Caco-2 (cell line): Measurements from ENCODE around the gene SLC25A5. TPM values are rescaled to one million over a fixed set of nuclear protein-coding genes. Genes with fewer than 3 reads are reported as not detected.

Source experiments
- BruUV-seq: library from RNA; stranded (reverse); fragments of 400-500 nt; replicated peaks from 2 replicates; lab custom pipeline; 2021; lab: Mats Ljungman, UMichigan
- CTCF ChIA-PET: fragments of 300-600 bp; sonication (Branson Sonifier 250); formaldehyde crosslinking; loops from one replicate; lab custom pipeline; 2022; ENCODE audit warnings: antibody characterized with exemption; lab: Charles Lee
- POLR2A ChIA-PET: fragments of 300-600 bp; sonication (Branson Sonifier 250); formaldehyde crosslinking; loops from one replicate; lab custom pipeline; 2022; ENCODE audit warnings: antibody characterized with exemption; lab: Charles Lee
- DNase-seq, 2 experiments: peaks; one replicate each; pipeline versions ENCODE4 v3.0.0 to v3.0.0-alpha.2; 2020 to 2022
- H3K27me3 ChIP-seq: replicated peaks from 2 replicates; pipeline ENCODE4 v1.6.0; 2011; ENCODE audit warnings: low read length; ENCODE audit not compliant: control insufficient read depth, insufficient read depth
- H3K36me3 ChIP-seq: 2 replicates; pipeline ENCODE4 v1.5.1; 2011; ENCODE audit warnings: low read length; ENCODE audit not compliant: control insufficient read depth, insufficient read depth
- H3K4me1 ChIP-seq: fragments of 250-450 bp; sonication (Bioruptor Pico); 2 replicates; pipeline ENCODE4 v1.5.1; 2020; ENCODE audit warnings: mild to moderate bottlenecking
- H3K4me3 ChIP-seq: 2 replicates; pipeline ENCODE4 v1.5.1; 2011; ENCODE audit warnings: low read depth, mild to moderate bottlenecking, control low read depth, low read length
- H3K9me3 ChIP-seq: fragments of 250-450 bp; sonication (Bioruptor Pico); 2 replicates; pipeline ENCODE4 v1.5.1; 2020; ENCODE audit warnings: mild to moderate bottlenecking, moderate library complexity
- H3K27ac Mint-ChIP-seq: one replicate; pipeline ENCODE4 v1.8.0; 2022; ENCODE audit warnings: mixed read lengths; ENCODE audit not compliant: unreplicated experiment
- H3K27me3 Mint-ChIP-seq: one replicate; pipeline ENCODE4 v1.8.0; 2022; ENCODE audit warnings: mixed read lengths; ENCODE audit not compliant: insufficient read depth, unreplicated experiment
- H3K36me3 Mint-ChIP-seq: one replicate; pipeline ENCODE4 v1.8.0; 2022; ENCODE audit warnings: mild to moderate bottlenecking, mixed read lengths; ENCODE audit not compliant: insufficient read depth, unreplicated experiment
- H3K4me1 Mint-ChIP-seq: one replicate; pipeline ENCODE4 v1.8.0; 2022; ENCODE audit warnings: low read depth, mixed read lengths; ENCODE audit not compliant: unreplicated experiment
- H3K4me3 Mint-ChIP-seq: one replicate; pipeline ENCODE4 v1.8.0; 2022; ENCODE audit warnings: mild to moderate bottlenecking, moderate library complexity, mixed read lengths; ENCODE audit not compliant: unreplicated experiment
- H3K9me3 Mint-ChIP-seq: one replicate; pipeline ENCODE4 v1.8.0; 2022; ENCODE audit warnings: mixed read lengths; ENCODE audit not compliant: unreplicated experiment
- intact Hi-C: fragments of 100-400 bp; cut with micrococcal nuclease; formaldehyde crosslinking; loops from one replicate; pipeline ENCODE4 v1.10.0; 2022; ENCODE audit not compliant: unreplicated experiment
- total RNA-seq: library from RNA; stranded (reverse); gene quantifications from 2 replicates; pipeline ENCODE4 v1.2.3, GENCODE V29; 2022
- TF ChIP-seq, protein P1 (sequence below), 2 experiments: fragments of 200-600 bp in 1 of 2; IDR thresholded peaks; 1 replicate in 1 of 2; 2 replicates in 1 of 2; pipeline versions ENCODE4 v1.5.1 to v1.8.0; 2011 to 2022; ENCODE audit warnings: antibody characterized with exemption in 1 of 2, control low read depth in 1 of 2, inconsistent platforms in 1 of 2, low read depth in 1 of 2, low read length in 1 of 2, mild to moderate bottlenecking in 1 of 2, moderate library complexity in 1 of 2; ENCODE audit not compliant: insufficient read depth in 1 of 2, severe bottlenecking in 1 of 2, unreplicated experiment in 1 of 2

The SLC25A5 gene
- total RNA-seq, 1 experiment from 2014 or later, result 416 TPM

DNA sequence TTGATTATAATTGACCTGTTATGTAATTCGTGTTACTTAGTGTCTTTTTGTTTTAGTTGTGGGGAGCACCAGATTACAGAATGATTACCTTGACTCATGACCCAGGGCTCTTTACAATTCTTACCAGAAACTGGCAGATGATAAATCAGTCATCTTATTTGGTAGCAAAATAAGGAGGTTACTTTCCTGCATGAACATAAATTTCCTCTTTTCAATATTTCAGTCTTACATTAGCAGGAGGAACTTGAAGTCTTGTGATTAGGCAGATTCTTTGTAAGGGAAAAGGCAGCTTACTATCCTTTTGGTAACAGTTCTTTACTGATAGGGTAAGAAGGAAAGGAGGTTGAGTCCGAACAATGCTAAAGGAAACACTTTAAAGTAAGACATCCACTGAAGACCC lies 26.0 kb upstream of the SLC25A5 start:
- Histone ChIP-seq H3K9me3 (no peaks in the 10 kb centered on the region), H3K4me1 (no peaks in the 10 kb centered on the region), H3K4me3 (no peak overlapping the region), H3K36me3 (no peaks in the 10 kb centered on the region), H3K27me3 (no peaks in the 10 kb centered on the region)
- no peaks in the 10 kb centered on the region for H3K27me3 Mint-ChIP-seq
- H3K36me3 Mint-ChIP-seq, result no peaks in the 10 kb centered on the region
- BruUV-seq, result no TSS peak
- H3K4me3 Mint-ChIP-seq, result no peak overlapping the region
- POLR2A ChIA-PET, result no interaction called here
- no peaks in the 10 kb centered on the region for H3K9me3 Mint-ChIP-seq
- CTCF ChIA-PET, result no interaction called here
- H3K27ac Mint-ChIP-seq, result no peak overlapping the region
- H3K4me1 Mint-ChIP-seq, result no peaks in the 10 kb centered on the region
- intact Hi-C loops, result no loop called here
- DNase-seq, result no peak
- TF ChIP-seq, protein P1, sequence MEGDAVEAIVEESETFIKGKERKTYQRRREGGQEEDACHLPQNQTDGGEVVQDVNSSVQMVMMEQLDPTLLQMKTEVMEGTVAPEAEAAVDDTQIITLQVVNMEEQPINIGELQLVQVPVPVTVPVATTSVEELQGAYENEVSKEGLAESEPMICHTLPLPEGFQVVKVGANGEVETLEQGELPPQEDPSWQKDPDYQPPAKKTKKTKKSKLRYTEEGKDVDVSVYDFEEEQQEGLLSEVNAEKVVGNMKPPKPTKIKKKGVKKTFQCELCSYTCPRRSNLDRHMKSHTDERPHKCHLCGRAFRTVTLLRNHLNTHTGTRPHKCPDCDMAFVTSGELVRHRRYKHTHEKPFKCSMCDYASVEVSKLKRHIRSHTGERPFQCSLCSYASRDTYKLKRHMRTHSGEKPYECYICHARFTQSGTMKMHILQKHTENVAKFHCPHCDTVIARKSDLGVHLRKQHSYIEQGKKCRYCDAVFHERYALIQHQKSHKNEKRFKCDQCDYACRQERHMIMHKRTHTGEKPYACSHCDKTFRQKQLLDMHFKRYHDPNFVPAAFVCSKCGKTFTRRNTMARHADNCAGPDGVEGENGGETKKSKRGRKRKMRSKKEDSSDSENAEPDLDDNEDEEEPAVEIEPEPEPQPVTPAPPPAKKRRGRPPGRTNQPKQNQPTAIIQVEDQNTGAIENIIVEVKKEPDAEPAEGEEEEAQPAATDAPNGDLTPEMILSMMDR (IDR thresholded peaks at IDR 0.05; ENCODE audit: insufficient read depth in 1 of 2, low read depth in 1 of 2, low read length in 1 of 2, severe bottlenecking in 1 of 2, unreplicated experiment in 1 of 2), result no peak

- peaks cover 14% of the 10 kb centered on the region for H3K36me3 Mint-ChIP-seq
- intact Hi-C loops, result no loop called here
- ChIA-PET CTCF (no interaction called here), POLR2A (no interaction called here)
- H3K27me3 Mint-ChIP-seq, result no peaks in the 10 kb centered on the region
- no peaks in the 10 kb centered on the region for H3K9me3 Mint-ChIP-seq
- Histone ChIP-seq H3K4me3 (no peak overlapping the region), H3K4me1 (peaks cover 13% of the 10 kb centered on the region), H3K36me3 (no peaks in the 10 kb centered on the region), H3K9me3 (no peaks in the 10 kb centered on the region), H3K27me3 (no peaks in the 10 kb centered on the region)
- H3K4me3 Mint-ChIP-seq, result no peak overlapping the region
- BruUV-seq, result no TSS peak
- TF ChIP-seq, protein P1 (IDR thresholded peaks at IDR 0.05; ENCODE audit: insufficient read depth in 1 of 2, low read depth in 1 of 2, low read length in 1 of 2, severe bottlenecking in 1 of 2, unreplicated experiment in 1 of 2), result no peak
- H3K4me1 Mint-ChIP-seq, result peaks cover 7% of the 10 kb centered on the region
- H3K27ac Mint-ChIP-seq, result no peak overlapping the region
- no peak for DNase-seq
Observed at GRCh38 chrX:119453202-119453601, 15.0 kb upstream of the SLC25A5 start.

GRCh38 chrX:119455264-119455663 lies 13.0 kb upstream of the SLC25A5 start:
- H3K4me3 ChIP-seq, result no peak overlapping the region
- Mint-ChIP-seq H3K9me3 (no peaks in the 10 kb centered on the region), H3K36me3 (peaks cover 21% of the 10 kb centered on the region), H3K4me3 (peak overlapping the region; percentile 54), H3K27ac (peak overlapping the region; percentile 60), H3K4me1 (peaks cover 17% of the 10 kb centered on the region), H3K27me3 (no peaks in the 10 kb centered on the region)
- peaks cover 13% of the 10 kb centered on the region for H3K4me1 ChIP-seq
- ChIA-PET CTCF (no interaction called here), POLR2A (interaction anchor here (0.7 to 0.9 kb wide), 2 partner anchors 13 to 38 kb away, joined by 3 to 6 read pairs; partner anchors contain the start of gene SLC25A5)
- intact Hi-C loops, result loop anchor here (2.0 kb wide), 1 partner anchor 14 kb away; the partner anchor contains the start of gene SLC25A5
- H3K9me3 ChIP-seq, result no peaks in the 10 kb centered on the region
- TF ChIP-seq, protein P1 (IDR thresholded peaks at IDR 0.05; ENCODE audit: insufficient read depth in 1 of 2, low read depth in 1 of 2, low read length in 1 of 2, severe bottlenecking in 1 of 2, unreplicated experiment in 1 of 2), result no peak
- no TSS peak for BruUV-seq
- no peaks in the 10 kb centered on the region for H3K36me3 ChIP-seq
- no peaks in the 10 kb centered on the region for H3K27me3 ChIP-seq
- peak in 1 of 2 experiments; percentile 20 for DNase-seq
